Adrenal gland (tissue), 12 donors: ENCODE measurements around the gene TMEM120B. TPM values are rescaled to one million over a fixed set of nuclear protein-coding genes. Genes with fewer than 3 reads are reported as not detected.

ENCODE experiments used
- DNase-seq, 7 donors: peaks; one replicate each; pipeline ENCODE4 v3.0.0-alpha.2; 2019 to 2020
- H3K27ac ChIP-seq, 5 donors: fragments of 200-600 bp; sonication (generic) in 4 of 5; 1 replicate in 3 of 5; 2 replicates in 2 of 5; pipeline versions ENCODE4 v1.5.1 to v1.8.0; 2016 to 2020; ENCODE audit warnings: mild to moderate bottlenecking in 1 of 5
- H3K27me3 ChIP-seq: fragments of 200-600 bp; 2 replicates; pipeline ENCODE4 v1.8.0; 2021
- H3K36me3 ChIP-seq, 2 donors: fragments of 200-600 bp; replicated peaks in 1 of 2; 1 replicate in 1 of 2; 2 replicates in 1 of 2; pipeline versions ENCODE4 v1.5.1 to v1.8.0; 2018 to 2022
- H3K4me1 ChIP-seq, 2 donors: fragments of 200-600 bp; replicated peaks in 1 of 2; 1 replicate in 1 of 2; 2 replicates in 1 of 2; pipeline versions ENCODE4 v1.5.1 to v1.8.0; 2018 to 2021
- H3K4me3 ChIP-seq, 4 donors: fragments of 200-600 bp; sonication (generic) in 3 of 4; one replicate each; pipeline ENCODE4 v1.5.1; 2016 to 2018
- H3K9me3 ChIP-seq, 3 donors: fragments of 200-600 bp; sonication (generic) in 1 of 3; replicated peaks in 1 of 3; 1 replicate in 2 of 3; 2 replicates in 1 of 3; pipeline versions ENCODE4 v1.5.1 to v1.8.0; 2016 to 2021
- POLR2A ChIP-seq, 2 donors: fragments of 450-650 bp; IDR thresholded peaks; one replicate each; pipeline ENCODE4 v1.6.1; 2017; ENCODE audit warnings: antibody characterized with exemption in 2 of 2, mild to moderate bottlenecking in 2 of 2, moderate library complexity in 1 of 2
- WGBS, 4 donors: extraction: QIAGEN DNeasy Blood & Tissue Kit in 2 of 4; methylation state at CpG; one replicate each; pipeline versions ENCODE4 v1.1.5 to v1.1.7; 2013 to 2017; 5-methylcytosine and 5-hydroxymethylcytosine counted together
- intact Hi-C, 2 donors: fragments of 100-400 bp; cut with DNase I; formaldehyde crosslinking; loops; one replicate each; pipeline versions ENCODE4 v1.14.1 to v1.15.0; 2022 to 2023
- polyA plus RNA-seq, 3 donors: library from polyadenylated mRNA; stranded (reverse); fragments of 200-250 nt in 2 of 3; fragments of 350-450 nt in 1 of 3; fragmentation: Illumina TruSeq in 1 of 3; extraction: RNeasy Lipid Tissue Mini Kit (QIAGEN cat#74804) in 1 of 3; gene quantifications; one replicate each; pipeline ENCODE4 v1.2.3, GENCODE V29; 2013 to 2014
- total RNA-seq, 9 donors: library from RNA; depleted of rRNA in 4 of 9; stranded (reverse); fragments of >200 nt in 4 of 9; fragments of 120-200 nt in 1 of 9; fragmentation: NEBNext Ultra II Directional in 1 of 9; extraction: Animal tissue kit (Norgen Biotek cat#: 25700) in 1 of 9; gene quantifications; one replicate each; pipeline versions ENCODE4 v1.1.0 to v1.2.4, GENCODE V29; 2013 to 2023
- TF ChIP-seq, protein P1 (sequence below), 6 experiments: fragments of 450-650 bp in 4 of 6; fragments of 200-600 bp in 2 of 6; sonication (generic) in 1 of 6; IDR thresholded peaks; 1 replicate in 5 of 6; 2 replicates in 1 of 6; pipeline versions ENCODE4 v1.5.1 to v1.8.0; 2016 to 2021; ENCODE audit warnings: antibody characterized with exemption in 6 of 6, mild to moderate bottlenecking in 2 of 6, moderate library complexity in 1 of 6
- donor health status: healthy with polysubstance abuse.
- donor health status: Bipolar disorder and iron deficiency.
- donor health status: DM: yes; HTN: yes; CAD: no.
- donor health status: DM: no; HTN: no; CAD: no.
- donor health status: DM: no; HTN: no; CAD: no.
- donor health status: DM: yes; HTN: yes; CAD: no.

TMEM120B gene
- total and polyA plus RNA-seq, 12 donors = 4.6 to 19.7 (median 8.7) TPM

DNA sequence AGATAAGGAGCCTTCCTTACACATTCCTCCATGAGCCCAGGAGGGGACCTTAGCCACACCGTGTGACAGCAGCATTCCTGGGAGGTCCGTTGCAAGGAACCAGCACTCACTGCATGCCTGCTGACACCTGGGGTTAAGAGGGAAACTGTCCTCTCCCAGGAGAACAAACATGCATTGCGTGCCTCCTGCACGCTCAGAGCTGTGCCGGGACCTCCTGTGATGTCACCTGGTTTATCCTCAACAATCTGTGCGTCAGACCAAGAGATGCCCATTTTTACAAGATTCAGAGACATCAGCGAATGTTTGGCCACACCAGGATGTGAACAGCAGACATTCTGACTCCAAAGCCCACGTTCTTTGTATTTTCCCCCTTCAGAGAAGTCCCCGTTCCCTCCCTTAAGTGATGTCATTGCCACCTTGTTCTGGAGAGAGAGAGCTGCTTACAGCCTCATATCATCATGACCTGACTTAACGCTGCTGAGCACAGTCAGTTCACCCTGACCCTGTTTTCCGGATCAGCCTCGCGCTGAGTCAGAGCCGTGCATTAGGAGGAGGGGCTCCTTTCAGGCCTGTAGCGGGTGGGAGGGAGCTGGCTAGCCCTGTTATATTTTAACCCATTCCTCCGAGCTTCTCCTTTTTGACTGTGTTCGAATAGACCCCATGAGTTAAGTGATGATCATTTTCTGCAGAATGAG, 36.2 kb downstream of the TMEM120B start:
- Histone ChIP-seq H3K4me1 (peaks cover 12 to 14% of the 10 kb centered on the region in 2 donors), H3K36me3 (no peaks in the 10 kb centered on the region), H3K4me3 (no peak overlapping the region), H3K9me3 (no peaks in the 10 kb centered on the region), H3K27me3 (no peaks in the 10 kb centered on the region), H3K27ac (peak overlapping the region; percentile 60 to 90 (median 85))
- WGBS, 4 donors = 19 to 29% (median 20%) methylated on average over 15 to 17 of the region's 17 CpGs
- intact Hi-C loops = no loop called here
- TF ChIP-seq, protein P1, sequence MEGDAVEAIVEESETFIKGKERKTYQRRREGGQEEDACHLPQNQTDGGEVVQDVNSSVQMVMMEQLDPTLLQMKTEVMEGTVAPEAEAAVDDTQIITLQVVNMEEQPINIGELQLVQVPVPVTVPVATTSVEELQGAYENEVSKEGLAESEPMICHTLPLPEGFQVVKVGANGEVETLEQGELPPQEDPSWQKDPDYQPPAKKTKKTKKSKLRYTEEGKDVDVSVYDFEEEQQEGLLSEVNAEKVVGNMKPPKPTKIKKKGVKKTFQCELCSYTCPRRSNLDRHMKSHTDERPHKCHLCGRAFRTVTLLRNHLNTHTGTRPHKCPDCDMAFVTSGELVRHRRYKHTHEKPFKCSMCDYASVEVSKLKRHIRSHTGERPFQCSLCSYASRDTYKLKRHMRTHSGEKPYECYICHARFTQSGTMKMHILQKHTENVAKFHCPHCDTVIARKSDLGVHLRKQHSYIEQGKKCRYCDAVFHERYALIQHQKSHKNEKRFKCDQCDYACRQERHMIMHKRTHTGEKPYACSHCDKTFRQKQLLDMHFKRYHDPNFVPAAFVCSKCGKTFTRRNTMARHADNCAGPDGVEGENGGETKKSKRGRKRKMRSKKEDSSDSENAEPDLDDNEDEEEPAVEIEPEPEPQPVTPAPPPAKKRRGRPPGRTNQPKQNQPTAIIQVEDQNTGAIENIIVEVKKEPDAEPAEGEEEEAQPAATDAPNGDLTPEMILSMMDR (IDR thresholded peaks at IDR 0.05) = no peak
- TF ChIP-seq POLR2A (IDR thresholded peaks at IDR 0.05) = peak in 1 of 2 donors; percentile 43
- DNase-seq = peak; percentile 85 to 93 (median 91)

- 47 to 54% (median 52%) methylated on average over 10 of the region's 10 CpGs for WGBS, 4 donors
- H3K4me1 ChIP-seq = peaks cover 12 to 14% of the 10 kb centered on the region in 2 donors
- H3K27me3 ChIP-seq = no peaks in the 10 kb centered on the region
- peak overlapping the region; percentile 52 to 90 (median 85) for H3K27ac ChIP-seq
- intact Hi-C loops = no loop called here
- H3K4me3 ChIP-seq = no peak overlapping the region
- TF ChIP-seq POLR2A (IDR thresholded peaks at IDR 0.05) = no peak
- peak in 5 of 7 donors; percentile 31 to 69 (median 61) for DNase-seq
- H3K36me3 ChIP-seq = no peaks in the 10 kb centered on the region
- H3K9me3 ChIP-seq = no peaks in the 10 kb centered on the region
Observed at GRCh38 chr12:121749267-121749666, 36.7 kb downstream of the TMEM120B start.

- H3K4me1 ChIP-seq = peaks cover 12 to 14% of the 10 kb centered on the region in 2 donors
- no peaks in the 10 kb centered on the region for H3K36me3 ChIP-seq
- TF ChIP-seq, protein P1 (IDR thresholded peaks at IDR 0.05) = no peak
- no peak for TF ChIP-seq POLR2A (IDR thresholded peaks at IDR 0.05)
- intact Hi-C loops = no loop called here
- H3K27ac ChIP-seq = no peak overlapping the region
- no peak overlapping the region for H3K4me3 ChIP-seq
- WGBS, 4 donors = 0 to 54% (median 0%) methylated on average over 1 of the region's 1 CpG
- no peaks in the 10 kb centered on the region for H3K27me3 ChIP-seq
- no peaks in the 10 kb centered on the region for H3K9me3 ChIP-seq
- no peak for DNase-seq
Observed at GRCh38 chr12:121750507-121750955, 38.0 kb downstream of the TMEM120B start.

DNA sequence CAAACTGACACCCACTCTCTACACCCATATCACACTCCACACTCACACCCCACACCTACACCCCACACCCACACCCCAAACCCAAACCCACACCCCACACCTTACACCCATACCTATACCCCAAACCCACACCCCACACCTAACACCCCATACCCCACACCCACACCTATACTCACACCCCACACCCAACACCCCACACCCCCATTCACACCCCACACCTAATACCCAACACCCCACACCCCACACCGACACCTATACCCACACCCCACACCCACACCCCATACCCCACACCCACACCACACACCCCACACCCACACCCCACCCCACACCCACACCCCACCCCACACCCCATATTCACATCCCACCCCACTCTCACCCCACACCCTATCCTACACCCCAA, 38.5 kb downstream of the TMEM120B start:
- DNase-seq = no peak
- no peak overlapping the region for H3K4me3 ChIP-seq
- 78 to 100% (median 98%) methylated on average over 1 of the region's 1 CpG for WGBS, 4 donors
- H3K27me3 ChIP-seq = no peaks in the 10 kb centered on the region
- no peaks in the 10 kb centered on the region for H3K9me3 ChIP-seq
- H3K4me1 ChIP-seq = peaks cover 12 to 14% of the 10 kb centered on the region in 2 donors
- no peak for TF ChIP-seq POLR2A (IDR thresholded peaks at IDR 0.05)
- TF ChIP-seq, protein P1 (IDR thresholded peaks at IDR 0.05) = no peak
- no peak overlapping the region for H3K27ac ChIP-seq
- H3K36me3 ChIP-seq = no peaks in the 10 kb centered on the region
- intact Hi-C loops = no loop called here
